NCI-H446 (cell line): ENCODE results near the gene MTX2.

ENCODE experiments used
- DNase-seq, 2 experiments: peaks; one replicate each; lab custom pipeline; 2025; lab: John Stamatoyannopoulos, UW

The MTX2 gene

DNA sequence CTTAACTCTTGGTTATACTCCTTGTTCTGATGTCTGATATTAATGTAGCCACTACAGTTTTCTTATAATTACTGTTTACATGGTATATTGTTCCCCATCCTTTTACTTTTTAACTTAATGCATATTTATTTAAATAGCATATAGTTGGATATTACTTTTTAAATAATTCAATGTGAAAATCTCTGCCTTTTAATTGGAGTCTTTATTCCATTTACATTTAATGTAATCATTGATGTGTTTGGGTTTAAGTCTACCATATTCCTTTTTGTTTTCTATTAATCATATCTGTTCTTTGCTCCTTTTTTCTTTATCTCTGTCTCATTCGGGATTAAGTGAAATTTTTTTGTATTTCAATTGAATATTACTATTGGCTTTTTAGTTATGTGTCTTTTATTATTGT lies 109.1 kb downstream of the MTX2 start:
- no peak for DNase-seq

- DNase-seq: no peak
These were observed 111.1 kb downstream of the MTX2 start for GRCh38 chr2:176380341-176380740.

GRCh38 chr2:176383100-176383499 lies 113.9 kb downstream of the MTX2 start:
- no peak for DNase-seq

DNA sequence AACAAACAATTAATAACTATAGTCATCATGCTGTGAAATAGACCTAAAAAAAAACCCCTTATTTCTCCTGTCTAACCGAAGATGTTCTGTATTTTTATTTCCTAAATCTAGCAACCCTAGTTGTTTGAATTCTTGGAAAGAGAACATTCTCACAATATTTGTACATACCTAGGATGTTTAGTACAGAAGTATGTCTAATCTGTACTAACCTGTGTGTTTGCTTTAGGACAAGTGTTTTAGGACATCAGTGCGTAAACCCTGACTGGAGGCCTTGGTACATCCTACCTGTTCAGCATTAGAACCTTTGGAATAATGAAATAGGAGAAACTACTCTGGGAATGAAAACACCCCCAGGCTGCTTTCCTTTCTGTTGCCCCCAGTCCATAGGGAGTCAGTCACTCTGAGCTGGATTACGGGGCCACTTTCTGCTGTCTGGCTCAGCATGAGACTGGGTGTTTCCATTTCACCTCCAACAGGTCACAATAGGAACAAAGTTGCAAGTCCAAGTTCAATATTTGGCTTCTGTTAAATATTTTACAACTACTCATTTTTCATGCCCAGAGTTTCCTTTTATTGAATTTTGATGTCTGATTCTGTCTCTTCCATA lies 114.7 kb downstream of the MTX2 start:
- DNase-seq: no peak

GRCh38 chr2:176385219-176385759 lies 116.0 kb downstream of the MTX2 start:
- no peak for DNase-seq

DNA sequence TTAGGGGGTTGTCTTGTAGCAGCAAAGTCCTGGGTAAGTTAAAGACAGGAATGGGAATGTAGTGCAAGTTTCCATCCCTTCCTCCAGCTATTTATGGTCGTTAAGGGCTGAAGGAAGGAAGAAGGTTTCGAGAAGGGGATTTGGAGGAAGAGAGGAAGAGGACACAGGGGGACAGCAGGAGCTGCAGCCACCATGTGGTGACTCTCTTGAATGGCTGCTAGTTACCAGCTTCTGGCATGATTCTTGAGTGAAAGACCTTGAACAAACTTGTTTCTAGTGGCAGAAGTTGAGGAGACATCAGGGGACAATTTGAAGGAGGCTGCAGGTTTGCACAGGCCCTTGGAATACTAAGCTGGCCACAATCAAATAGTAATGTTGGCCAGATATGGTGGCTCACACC lies 116.6 kb downstream of the MTX2 start:
- DNase-seq: no peak
